Measurements from ENCODE around the gene CAB39. TPM values are rescaled to one million over a fixed set of nuclear protein-coding genes. Genes with fewer than 3 reads are reported as not detected.

Gene CAB39
- polyA plus RNA-seq, 1 donor (not counting 4 experiments of a cell fraction or from before 2014, with no cell fraction given): 120 TPM

DNA sequence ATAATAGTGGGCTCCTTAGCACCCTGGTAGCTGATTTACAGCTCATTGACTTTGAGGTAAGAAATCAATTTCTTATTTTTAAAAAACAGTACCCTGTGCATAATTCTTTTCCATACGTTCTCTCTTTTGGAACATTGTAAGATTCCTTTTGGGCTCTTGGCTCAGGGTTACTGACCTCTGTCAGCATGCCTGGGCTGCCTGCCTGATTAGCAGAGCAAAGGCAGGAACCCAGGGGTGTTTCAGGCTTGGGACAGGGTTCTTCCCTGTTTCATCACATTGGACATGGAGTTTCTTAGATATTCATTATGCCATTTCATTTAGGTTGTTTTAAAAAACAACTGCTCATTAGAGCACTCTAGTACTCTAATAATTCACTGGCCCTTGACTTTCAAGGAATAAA, 78.3 kb downstream of the CAB39 start:
- no peak overlapping the region for H3K4me2 ChIP-seq (ENCODE audit: control insufficient read depth, extremely low read depth, insufficient read depth, low read depth, low read length)
- H3K9me3 ChIP-seq (ENCODE audit: control insufficient read depth, low read depth, low read length): peaks cover 16% of the 10 kb centered on the region
- no peaks in the 10 kb centered on the region for H3K9me1 ChIP-seq (ENCODE audit: control insufficient read depth, extremely low read depth, insufficient read depth, low read length)
- dilution Hi-C loops (cut with MboI; ENCODE audit: extremely low pct_ligation_motif_present, low sequenced_read_pairs): no loop called here
- H3K4me1 ChIP-seq (ENCODE audit: control insufficient read depth, extremely low read depth, insufficient read depth, low read length): peaks cover 29% of the 10 kb centered on the region
- FAIRE-seq (no peak), DNase-seq (ENCODE audit: low read depth, low spot score) (no peak)
- no peaks in the 10 kb centered on the region for H3K27me3 ChIP-seq (ENCODE audit: control insufficient read depth, extremely low read depth, insufficient read depth, low read length)
- no peaks in the 10 kb centered on the region for H4K20me1 ChIP-seq (ENCODE audit: control insufficient read depth, extremely low read depth, insufficient read depth, low read length)
- H3K9ac ChIP-seq (ENCODE audit: control insufficient read depth, extremely low read depth, insufficient read depth, low read length): no peak overlapping the region
- TF ChIP-seq EZH2 (IDR thresholded peaks at IDR 0.05; ENCODE audit: low read length): no peak
- TF ChIP-seq, protein P1, sequence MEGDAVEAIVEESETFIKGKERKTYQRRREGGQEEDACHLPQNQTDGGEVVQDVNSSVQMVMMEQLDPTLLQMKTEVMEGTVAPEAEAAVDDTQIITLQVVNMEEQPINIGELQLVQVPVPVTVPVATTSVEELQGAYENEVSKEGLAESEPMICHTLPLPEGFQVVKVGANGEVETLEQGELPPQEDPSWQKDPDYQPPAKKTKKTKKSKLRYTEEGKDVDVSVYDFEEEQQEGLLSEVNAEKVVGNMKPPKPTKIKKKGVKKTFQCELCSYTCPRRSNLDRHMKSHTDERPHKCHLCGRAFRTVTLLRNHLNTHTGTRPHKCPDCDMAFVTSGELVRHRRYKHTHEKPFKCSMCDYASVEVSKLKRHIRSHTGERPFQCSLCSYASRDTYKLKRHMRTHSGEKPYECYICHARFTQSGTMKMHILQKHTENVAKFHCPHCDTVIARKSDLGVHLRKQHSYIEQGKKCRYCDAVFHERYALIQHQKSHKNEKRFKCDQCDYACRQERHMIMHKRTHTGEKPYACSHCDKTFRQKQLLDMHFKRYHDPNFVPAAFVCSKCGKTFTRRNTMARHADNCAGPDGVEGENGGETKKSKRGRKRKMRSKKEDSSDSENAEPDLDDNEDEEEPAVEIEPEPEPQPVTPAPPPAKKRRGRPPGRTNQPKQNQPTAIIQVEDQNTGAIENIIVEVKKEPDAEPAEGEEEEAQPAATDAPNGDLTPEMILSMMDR (optimal IDR thresholded peaks at IDR 0.05 in 1 of 3, IDR thresholded peaks at IDR 0.05 in 1 of 3, conservative IDR thresholded peaks at IDR 0.05 in 1 of 3; ENCODE audit: extremely low read depth in 1 of 3, insufficient read depth in 2 of 3, low read length in 3 of 3): no peak
- H3K36me3 ChIP-seq (ENCODE audit: control insufficient read depth in 2 of 2, extremely low read depth in 1 of 2, insufficient read depth in 2 of 2, low read length in 2 of 2): peaks cover 17 to 41% of the 10 kb centered on the region in 2 experiments
- H3K79me2 ChIP-seq (ENCODE audit: control insufficient read depth, insufficient read depth, low read length): peaks cover 61% of the 10 kb centered on the region
- H2AFZ ChIP-seq (ENCODE audit: control insufficient read depth, low read length): no peak overlapping the region
- no peak overlapping the region for H3K4me3 ChIP-seq (ENCODE audit: control insufficient read depth in 2 of 3, extremely low read depth in 1 of 3, insufficient read depth in 2 of 3, low read depth in 1 of 3, low read length in 3 of 3)
- no peak overlapping the region for H3K27ac ChIP-seq (ENCODE audit: control insufficient read depth, insufficient read depth, low read length)

DNA sequence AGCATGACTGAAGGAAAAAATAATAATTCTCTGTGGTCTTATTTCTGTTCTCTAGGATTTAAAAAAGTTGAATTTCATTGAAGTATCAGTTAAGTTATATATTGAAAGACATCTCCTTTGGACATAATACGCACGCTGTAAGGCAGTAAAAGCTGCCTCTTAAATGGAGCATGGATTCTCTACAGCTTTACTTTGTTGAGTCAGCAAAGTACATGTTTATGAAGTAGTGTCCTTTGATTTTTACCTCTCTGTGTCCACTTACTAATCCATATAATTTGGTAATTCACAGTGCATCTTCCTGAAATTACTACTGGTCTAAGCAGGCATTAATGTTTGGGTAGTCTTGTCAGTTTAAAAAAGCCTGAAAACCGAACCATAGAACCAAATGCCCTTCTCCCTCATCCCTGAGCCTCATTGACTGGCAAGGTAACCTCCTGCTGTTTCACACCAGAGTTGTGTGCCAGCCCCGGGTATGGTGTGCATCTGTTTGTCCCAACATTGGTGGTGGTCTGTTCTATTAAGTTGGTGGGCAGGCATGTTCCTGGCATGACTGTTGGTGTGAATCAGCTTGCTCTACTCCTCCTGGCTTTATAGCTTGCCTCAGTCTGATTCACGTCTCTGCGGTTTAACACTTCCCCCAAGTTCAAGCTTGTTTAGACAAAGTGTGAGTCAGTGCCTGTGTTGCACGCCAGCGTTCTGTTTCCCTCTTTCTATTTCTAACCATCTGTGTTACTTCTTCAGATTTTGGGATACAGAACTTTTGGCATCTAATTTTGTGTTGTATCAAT, 81.1 kb downstream of the CAB39 start:
- Histone ChIP-seq H3K4me1 (ENCODE audit: control insufficient read depth, extremely low read depth, insufficient read depth, low read length) (peaks cover 40% of the 10 kb centered on the region), H3K4me2 (ENCODE audit: control insufficient read depth, extremely low read depth, insufficient read depth, low read depth, low read length) (peak overlapping the region; percentile 70), H2AFZ (ENCODE audit: control insufficient read depth, low read length) (no peak overlapping the region), H3K4me3 (ENCODE audit: control insufficient read depth in 2 of 3, extremely low read depth in 1 of 3, insufficient read depth in 2 of 3, low read depth in 1 of 3, low read length in 3 of 3) (peak overlapping the region in 1 of 3 experiments; percentile 41), H3K27ac (ENCODE audit: control insufficient read depth, insufficient read depth, low read length) (peak overlapping the region; percentile 97), H3K36me3 (ENCODE audit: control insufficient read depth in 2 of 2, extremely low read depth in 1 of 2, insufficient read depth in 2 of 2, low read length in 2 of 2) (peaks cover 17 to 44% of the 10 kb centered on the region in 2 experiments), H3K9me3 (ENCODE audit: control insufficient read depth, low read depth, low read length) (peaks cover 9% of the 10 kb centered on the region), H3K79me2 (ENCODE audit: control insufficient read depth, insufficient read depth, low read length) (peaks cover 59% of the 10 kb centered on the region), H3K9ac (ENCODE audit: control insufficient read depth, extremely low read depth, insufficient read depth, low read length) (peak overlapping the region; percentile 68), H4K20me1 (ENCODE audit: control insufficient read depth, extremely low read depth, insufficient read depth, low read length) (no peaks in the 10 kb centered on the region), H3K9me1 (ENCODE audit: control insufficient read depth, extremely low read depth, insufficient read depth, low read length) (no peaks in the 10 kb centered on the region), H3K27me3 (ENCODE audit: control insufficient read depth, extremely low read depth, insufficient read depth, low read length) (no peaks in the 10 kb centered on the region)
- no peak for TF ChIP-seq EZH2 (IDR thresholded peaks at IDR 0.05; ENCODE audit: low read length)
- TF ChIP-seq, protein P1 (optimal IDR thresholded peaks at IDR 0.05 in 1 of 3, IDR thresholded peaks at IDR 0.05 in 1 of 3, conservative IDR thresholded peaks at IDR 0.05 in 1 of 3; ENCODE audit: extremely low read depth in 1 of 3, insufficient read depth in 2 of 3, low read length in 3 of 3): no peak
- DNase-seq (ENCODE audit: low read depth, low spot score): peak; percentile 94
- peak; percentile 100 for FAIRE-seq
- dilution Hi-C loops (cut with MboI; ENCODE audit: extremely low pct_ligation_motif_present, low sequenced_read_pairs): no loop called here

Data from keratinocyte (primary cell).